Neural cell (in vitro differentiated cells): ENCODE measurements around the gene STT3B. TPM values are rescaled to one million over a fixed set of nuclear protein-coding genes. Genes with fewer than 3 reads are reported as not detected.

ENCODE experiments used
- H2AFZ ChIP-seq: fragments of 200-600, 300-800 bp; sonication (generic), shearing (Covaris generic); 2 replicates; pipeline ENCODE4 v1.6.0; 2014; ENCODE audit warnings: low read depth, mild to moderate bottlenecking, antibody characterized with exemption, low read length, moderate library complexity
- H3F3A ChIP-seq: fragments of 200-600 bp; shearing (Covaris generic); 2 replicates; pipeline ENCODE4 v1.6.1; 2016; ENCODE audit warnings: mild to moderate bottlenecking, moderate library complexity, mixed read lengths, antibody characterized with exemption, low read length; ENCODE audit not compliant: insufficient read depth, poor library complexity, severe bottlenecking
- H3K27ac ChIP-seq: fragments of 200-600, 300-800 bp; sonication (generic), shearing (Covaris generic); 2 replicates; pipeline ENCODE4 v1.5.1; 2014; ENCODE audit warnings: mild to moderate bottlenecking, low read length, moderate library complexity
- H3K27me3 ChIP-seq: fragments of 300-800, 200-600 bp; sonication (generic), shearing (Covaris generic); 2 replicates; pipeline ENCODE4 v1.6.0; 2014; ENCODE audit warnings: mild to moderate bottlenecking, low read depth, low read length, moderate library complexity; ENCODE audit not compliant: insufficient read depth
- H3K36me3 ChIP-seq: fragments of 300-800, 200-600 bp; sonication (generic), shearing (Covaris generic); 2 replicates; pipeline ENCODE4 v1.5.1; 2014; ENCODE audit warnings: mild to moderate bottlenecking, antibody characterized with exemption, low read length, moderate library complexity; ENCODE audit not compliant: insufficient read depth
- H3K4me2 ChIP-seq: fragments of 300-800, 200-600 bp; sonication (generic), shearing (Covaris generic); 2 replicates; pipeline ENCODE4 v1.6.0; 2014; ENCODE audit warnings: mild to moderate bottlenecking, low read length
- H3K4me3 ChIP-seq: fragments of 300-800, 200-600 bp; sonication (generic), shearing (Covaris generic); 2 replicates; pipeline ENCODE4 v1.5.1; 2014; ENCODE audit warnings: mild to moderate bottlenecking, low read length, moderate library complexity
- H3K79me2 ChIP-seq: fragments of 200-600 bp; shearing (Covaris generic); replicated peaks from 2 replicates; pipeline ENCODE4 v1.6.0; 2014; ENCODE audit warnings: mild to moderate bottlenecking, low read length, moderate library complexity; ENCODE audit not compliant: insufficient read depth
- H3K9ac ChIP-seq: fragments of 300-800, 200-600 bp; sonication (generic), shearing (Covaris generic); 2 replicates; pipeline ENCODE4 v1.6.1; 2016; ENCODE audit warnings: mild to moderate bottlenecking, low read length, mixed read lengths
- H3K9me2 ChIP-seq: fragments of 200-600 bp; shearing (Covaris generic); 2 replicates; pipeline ENCODE4 v1.6.1; 2016; ENCODE audit warnings: mild to moderate bottlenecking, low read length, mixed read lengths; ENCODE audit not compliant: insufficient read depth
- H3K9me3 ChIP-seq: fragments of 200-600, 300-800 bp; sonication (generic), shearing (Covaris generic); 2 replicates; pipeline ENCODE4 v1.6.1; 2016; ENCODE audit warnings: mild to moderate bottlenecking, mixed run types, low read length, moderate library complexity, mixed read lengths
- H4K20me1 ChIP-seq: fragments of 200-600 bp; shearing (Covaris generic); 2 replicates; pipeline ENCODE4 v1.6.1; 2016; ENCODE audit warnings: mild to moderate bottlenecking, mixed run types; ENCODE audit not compliant: insufficient read depth
- EP300 ChIP-seq: fragments of 450-650 bp; conservative IDR thresholded peaks from 2 replicates; pipeline ENCODE4 v1.6.1; 2014; ENCODE audit warnings: antibody characterized with exemption, mild to moderate bottlenecking, moderate library complexity; ENCODE audit not compliant: poor library complexity, severe bottlenecking
- EZH2 ChIP-seq: fragments of 200-600, 300-800 bp; shearing (Covaris generic), sonication (generic); IDR thresholded peaks from 2 replicates; pipeline ENCODE4 v1.6.1; 2014; ENCODE audit warnings: antibody characterized with exemption, low read length, borderline replicate concordance, mild to moderate bottlenecking; ENCODE audit not compliant: insufficient read depth, poor library complexity, severe bottlenecking
- MXI1 ChIP-seq: fragments of 450-650 bp; conservative IDR thresholded peaks from 2 replicates; pipeline ENCODE4 v1.6.1; 2014; ENCODE audit warnings: antibody characterized with exemption, mild to moderate bottlenecking; ENCODE audit not compliant: poor library complexity, severe bottlenecking
- POLR2AphosphoS5 ChIP-seq: IDR thresholded peaks from 2 replicates; pipeline ENCODE4 v1.6.1; 2012
- RAD21 ChIP-seq: fragments of 450-650 bp; conservative IDR thresholded peaks from 2 replicates; pipeline ENCODE4 v1.6.1; 2014; ENCODE audit warnings: antibody characterized with exemption, mild to moderate bottlenecking, moderate library complexity
- SMC3 ChIP-seq: fragments of 450-650 bp; conservative IDR thresholded peaks from 2 replicates; pipeline ENCODE4 v1.6.1; 2014; ENCODE audit warnings: antibody characterized with exemption, mild to moderate bottlenecking, moderate library complexity; ENCODE audit not compliant: poor library complexity
- TAF1 ChIP-seq: IDR thresholded peaks from 2 replicates; pipeline ENCODE4 v1.6.1; 2012; ENCODE audit warnings: low read depth
- polyA plus RNA-seq: library from polyadenylated mRNA; depleted of rRNA; stranded (reverse); fragments of >200 nt; gene quantifications from 2 replicates; pipeline ENCODE4 v1.2.3, GENCODE V29; 2014
- TF ChIP-seq, protein P1 (sequence below): IDR thresholded peaks from 2 replicates; pipeline ENCODE4 v1.6.1; 2012; ENCODE audit warnings: borderline replicate concordance
- TF ChIP-seq, protein P2 (sequence below): fragments of 450-650 bp; IDR thresholded peaks from 2 replicates; pipeline ENCODE4 v1.5.1; 2014; ENCODE audit warnings: antibody characterized with exemption, mild to moderate bottlenecking, moderate library complexity; ENCODE audit not compliant: poor library complexity, severe bottlenecking

STT3B gene
- polyA plus RNA-seq, 1 donor from 2014 or later = 100 TPM

DNA sequence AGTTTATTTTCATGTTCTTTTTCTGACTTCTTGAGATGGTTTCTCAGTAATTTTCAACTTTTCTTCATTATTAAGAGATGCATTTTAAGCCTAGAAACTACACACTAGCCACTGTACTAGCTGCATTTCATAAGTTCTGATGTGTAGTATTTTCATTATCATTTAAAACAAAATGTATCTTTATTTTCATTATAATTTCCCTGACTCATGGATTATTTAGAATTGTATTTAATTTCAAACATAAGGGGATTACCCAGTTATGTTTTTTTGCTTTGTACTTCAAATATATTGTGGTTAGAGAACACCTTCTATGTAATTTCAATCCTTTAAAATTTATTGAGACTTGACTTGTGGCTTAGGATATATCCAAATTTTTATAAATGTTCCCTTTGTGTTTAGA lies 44.5 kb downstream of the STT3B start:
- Histone ChIP-seq H3K36me3 (no peaks in the 10 kb centered on the region), H2AFZ (no peak overlapping the region), H3K27me3 (no peaks in the 10 kb centered on the region), H3K79me2 (peaks cover 37% of the 10 kb centered on the region), H3K4me3 (no peak overlapping the region), H3K9ac (no peak overlapping the region), H3F3A (no peaks in the 10 kb centered on the region), H3K27ac (no peak overlapping the region), H4K20me1 (no peaks in the 10 kb centered on the region), H3K9me2 (no peaks in the 10 kb centered on the region), H3K4me2 (no peak overlapping the region), H3K9me3 (no peaks in the 10 kb centered on the region)
- TF ChIP-seq EP300 = no peak

DNA sequence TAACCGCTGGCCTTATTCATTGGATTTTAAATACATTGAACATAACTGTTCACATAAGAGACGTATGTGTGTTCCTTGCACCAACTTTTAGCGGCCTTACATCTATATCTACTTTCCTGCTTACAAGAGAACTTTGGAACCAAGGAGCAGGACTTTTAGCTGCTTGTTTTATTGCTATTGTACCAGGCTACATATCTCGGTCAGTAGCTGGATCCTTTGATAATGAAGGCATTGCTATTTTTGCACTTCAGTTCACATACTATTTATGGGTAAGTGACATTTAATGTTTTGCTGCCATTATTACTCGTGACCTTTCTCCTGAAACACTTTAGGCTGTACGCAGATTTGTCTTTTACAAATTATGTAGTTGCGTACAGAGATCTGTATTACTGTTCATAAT lies 47.1 kb downstream of the STT3B start:
- Histone ChIP-seq H3K36me3 (peaks cover 4% of the 10 kb centered on the region), H3K79me2 (peaks cover 35% of the 10 kb centered on the region)
- TF ChIP-seq EP300 (no peak), SMC3 (no peak), MXI1 (no peak), TAF1 (no peak), RAD21 (no peak), POLR2AphosphoS5 (no peak), EZH2 (no peak)
- TF ChIP-seq, protein P1, sequence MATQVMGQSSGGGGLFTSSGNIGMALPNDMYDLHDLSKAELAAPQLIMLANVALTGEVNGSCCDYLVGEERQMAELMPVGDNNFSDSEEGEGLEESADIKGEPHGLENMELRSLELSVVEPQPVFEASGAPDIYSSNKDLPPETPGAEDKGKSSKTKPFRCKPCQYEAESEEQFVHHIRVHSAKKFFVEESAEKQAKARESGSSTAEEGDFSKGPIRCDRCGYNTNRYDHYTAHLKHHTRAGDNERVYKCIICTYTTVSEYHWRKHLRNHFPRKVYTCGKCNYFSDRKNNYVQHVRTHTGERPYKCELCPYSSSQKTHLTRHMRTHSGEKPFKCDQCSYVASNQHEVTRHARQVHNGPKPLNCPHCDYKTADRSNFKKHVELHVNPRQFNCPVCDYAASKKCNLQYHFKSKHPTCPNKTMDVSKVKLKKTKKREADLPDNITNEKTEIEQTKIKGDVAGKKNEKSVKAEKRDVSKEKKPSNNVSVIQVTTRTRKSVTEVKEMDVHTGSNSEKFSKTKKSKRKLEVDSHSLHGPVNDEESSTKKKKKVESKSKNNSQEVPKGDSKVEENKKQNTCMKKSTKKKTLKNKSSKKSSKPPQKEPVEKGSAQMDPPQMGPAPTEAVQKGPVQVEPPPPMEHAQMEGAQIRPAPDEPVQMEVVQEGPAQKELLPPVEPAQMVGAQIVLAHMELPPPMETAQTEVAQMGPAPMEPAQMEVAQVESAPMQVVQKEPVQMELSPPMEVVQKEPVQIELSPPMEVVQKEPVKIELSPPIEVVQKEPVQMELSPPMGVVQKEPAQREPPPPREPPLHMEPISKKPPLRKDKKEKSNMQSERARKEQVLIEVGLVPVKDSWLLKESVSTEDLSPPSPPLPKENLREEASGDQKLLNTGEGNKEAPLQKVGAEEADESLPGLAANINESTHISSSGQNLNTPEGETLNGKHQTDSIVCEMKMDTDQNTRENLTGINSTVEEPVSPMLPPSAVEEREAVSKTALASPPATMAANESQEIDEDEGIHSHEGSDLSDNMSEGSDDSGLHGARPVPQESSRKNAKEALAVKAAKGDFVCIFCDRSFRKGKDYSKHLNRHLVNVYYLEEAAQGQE = no peak
- TF ChIP-seq, protein P2, sequence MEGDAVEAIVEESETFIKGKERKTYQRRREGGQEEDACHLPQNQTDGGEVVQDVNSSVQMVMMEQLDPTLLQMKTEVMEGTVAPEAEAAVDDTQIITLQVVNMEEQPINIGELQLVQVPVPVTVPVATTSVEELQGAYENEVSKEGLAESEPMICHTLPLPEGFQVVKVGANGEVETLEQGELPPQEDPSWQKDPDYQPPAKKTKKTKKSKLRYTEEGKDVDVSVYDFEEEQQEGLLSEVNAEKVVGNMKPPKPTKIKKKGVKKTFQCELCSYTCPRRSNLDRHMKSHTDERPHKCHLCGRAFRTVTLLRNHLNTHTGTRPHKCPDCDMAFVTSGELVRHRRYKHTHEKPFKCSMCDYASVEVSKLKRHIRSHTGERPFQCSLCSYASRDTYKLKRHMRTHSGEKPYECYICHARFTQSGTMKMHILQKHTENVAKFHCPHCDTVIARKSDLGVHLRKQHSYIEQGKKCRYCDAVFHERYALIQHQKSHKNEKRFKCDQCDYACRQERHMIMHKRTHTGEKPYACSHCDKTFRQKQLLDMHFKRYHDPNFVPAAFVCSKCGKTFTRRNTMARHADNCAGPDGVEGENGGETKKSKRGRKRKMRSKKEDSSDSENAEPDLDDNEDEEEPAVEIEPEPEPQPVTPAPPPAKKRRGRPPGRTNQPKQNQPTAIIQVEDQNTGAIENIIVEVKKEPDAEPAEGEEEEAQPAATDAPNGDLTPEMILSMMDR = no peak

DNA sequence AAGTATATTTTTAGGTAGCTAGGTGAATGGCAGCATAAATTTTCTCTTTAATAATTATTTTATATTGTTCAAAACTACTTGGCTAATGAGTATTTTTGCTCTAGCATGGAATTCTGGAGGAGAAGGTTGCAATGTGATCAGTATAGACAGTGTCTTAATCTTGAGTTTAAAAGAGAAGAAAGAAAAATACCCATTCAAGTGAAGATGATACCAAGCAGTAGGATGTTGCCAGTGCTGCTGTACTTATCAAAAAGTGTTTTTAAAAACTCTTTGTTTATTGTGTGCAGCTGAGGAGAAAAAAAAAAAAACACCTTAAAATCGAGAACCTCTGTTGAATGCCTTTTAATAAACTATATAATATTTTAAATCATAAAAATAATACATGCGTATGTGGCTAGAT lies 47.9 kb downstream of the STT3B start:
- no peak overlapping the region for H3K27ac ChIP-seq
- peaks cover 3% of the 10 kb centered on the region for H3K9me3 ChIP-seq
- H3K4me2 ChIP-seq = no peak overlapping the region
- TF ChIP-seq SMC3 (no peak), POLR2AphosphoS5 (no peak), MXI1 (no peak), TAF1 (no peak), EZH2 (no peak), EP300 (no peak), RAD21 (no peak)
- TF ChIP-seq, protein P2 = no peak
- TF ChIP-seq, protein P1 = no peak
- H4K20me1 ChIP-seq = no peaks in the 10 kb centered on the region
- H3F3A ChIP-seq = no peaks in the 10 kb centered on the region
- H3K9ac ChIP-seq = no peak overlapping the region
- peaks cover 4% of the 10 kb centered on the region for H3K36me3 ChIP-seq
- H2AFZ ChIP-seq = no peak overlapping the region
- no peaks in the 10 kb centered on the region for H3K9me2 ChIP-seq
- no peaks in the 10 kb centered on the region for H3K27me3 ChIP-seq
- H3K79me2 ChIP-seq = peaks cover 32% of the 10 kb centered on the region
- no peak overlapping the region for H3K4me3 ChIP-seq

More for the DNA sequence above, 47.1 kb downstream of the STT3B start:
- no peak overlapping the region for H3K4me3 ChIP-seq
- no peak overlapping the region for H3K9ac ChIP-seq
- H3F3A ChIP-seq = no peaks in the 10 kb centered on the region
- peaks cover 3% of the 10 kb centered on the region for H3K9me3 ChIP-seq
- H3K27me3 ChIP-seq = no peaks in the 10 kb centered on the region
- no peak overlapping the region for H3K27ac ChIP-seq
- no peak overlapping the region for H3K4me2 ChIP-seq
- no peaks in the 10 kb centered on the region for H3K9me2 ChIP-seq
- H4K20me1 ChIP-seq = no peaks in the 10 kb centered on the region
- no peak overlapping the region for H2AFZ ChIP-seq
